K562 (cell line): Measurements from ENCODE around the gene CUX1. TPM values are rescaled to one million over a fixed set of nuclear protein-coding genes. Genes with fewer than 3 reads are reported as not detected.
A peak's percentile ranks its signal among the peaks of the same experiment; 100 is the strongest.

Source experiments
- ARID3A ChIP-seq: IDR thresholded peaks from 2 replicates; pipeline ENCODE4 v1.6.1; 2012; ENCODE audit warnings: low read depth, low read length, improper control_type of control experiment, borderline replicate concordance
- ASH1L ChIP-seq: fragments of 450-650 bp; IDR thresholded peaks from 2 replicates; pipeline ENCODE4 v1.6.1; 2018; ENCODE audit warnings: borderline replicate concordance, mild to moderate bottlenecking, low read depth; ENCODE audit not compliant: partially characterized antibody
- CCNT2 ChIP-seq: IDR thresholded peaks from 2 replicates; pipeline ENCODE4 v1.6.1; 2011; ENCODE audit warnings: borderline replicate concordance, low read depth, mild to moderate bottlenecking, moderate library complexity, mixed read lengths, low read length; ENCODE audit not compliant: insufficient read length; ENCODE audit errors: extremely low read depth
- CREM ChIP-seq: IDR thresholded peaks from 2 replicates; pipeline ENCODE4 v1.6.1; 2014; ENCODE audit warnings: antibody characterized with exemption, low read depth
- EZH2 ChIP-seq: IDR thresholded peaks from 2 replicates; pipeline ENCODE4 v1.6.1; 2012; ENCODE audit warnings: low read depth, mild to moderate bottlenecking, inconsistent platforms, low read length, borderline replicate concordance
- GTF2E2 ChIP-seq: fragments of 200-800 bp; sonication (Bioruptor generic); IDR thresholded peaks from 2 replicates; pipeline ENCODE4 v1.6.1; 2016; ENCODE audit warnings: missing genetic modification characterization, missing compliant biosample characterization
- HDAC2 ChIP-seq: fragments of 450-650 bp; IDR thresholded peaks from 2 replicates; pipeline ENCODE4 v1.6.1; 2016; ENCODE audit warnings: mild to moderate bottlenecking
- HES1 ChIP-seq: fragments of 450-650 bp; IDR thresholded peaks from 2 replicates; pipeline ENCODE4 v1.6.1; 2016; ENCODE audit warnings: low read depth, mild to moderate bottlenecking, moderate library complexity
- IFI16 ChIP-seq: fragments of 250-450 bp; sonication (Bioruptor Pico); IDR thresholded peaks from 2 replicates; pipeline ENCODE4 v2.1.2; 2022; ENCODE audit warnings: mild to moderate bottlenecking, inconsistent platforms
- NFIX ChIP-seq: fragments of 250-450 bp; sonication (Bioruptor Pico); IDR thresholded peaks from 2 replicates; pipeline ENCODE4 v1.4.0; 2020; ENCODE audit warnings: low read depth, mild to moderate bottlenecking, moderate library complexity
- NRF1 ChIP-seq, 2 experiments: fragments of 450-650 bp; IDR thresholded peaks in 1 of 2; conservative IDR thresholded peaks in 1 of 2; 2 replicates each; pipeline ENCODE4 v1.6.1; 2014; ENCODE audit warnings: mild to moderate bottlenecking in 2 of 2
- PKNOX1 ChIP-seq: fragments of 450-650 bp; IDR thresholded peaks from 2 replicates; pipeline ENCODE4 v1.6.1; 2016
- PRMT5 ChIP-seq: sonication (generic); formaldehyde crosslinking; IDR thresholded peaks from 2 replicates; pipeline ENCODE4 v1.5.0; 2020; ENCODE audit warnings: missing genetic modification reagents
- SMARCB1 ChIP-seq: IDR thresholded peaks from 2 replicates; pipeline ENCODE4 v1.6.1; 2011; ENCODE audit warnings: improper control_type of control experiment, low read depth; ENCODE audit not compliant: insufficient read length
- SMARCC2 ChIP-seq: fragments of 450-650 bp; IDR thresholded peaks from 2 replicates; pipeline ENCODE4 v1.6.1; 2017; ENCODE audit warnings: antibody characterized with exemption, moderate library complexity, mild to moderate bottlenecking, low read depth
- TARDBP ChIP-seq: fragments of 450-650 bp; IDR thresholded peaks from 2 replicates; pipeline ENCODE4 v1.6.1; 2016
- TCF7L2 ChIP-seq: fragments of 150-350 bp; IDR thresholded peaks from 2 replicates; pipeline ENCODE4 v1.6.1; 2016; ENCODE audit warnings: low read depth, mild to moderate bottlenecking, low read length, moderate library complexity
- TEAD2 ChIP-seq: fragments of 450-650 bp; IDR thresholded peaks from 2 replicates; pipeline ENCODE4 v1.6.1; 2016; ENCODE audit warnings: missing genetic modification characterization, control low read depth, missing compliant biosample characterization
- THRB ChIP-seq: fragments of 450-650 bp; formaldehyde crosslinking; conservative IDR thresholded peaks from 2 replicates; pipeline ENCODE4 v1.4.0; 2022; ENCODE audit warnings: mild to moderate bottlenecking, missing genetic modification characterization
- TOE1 ChIP-seq, 2 experiments: fragments of 450-650 bp in 1 of 2; sonication (generic) in 1 of 2; formaldehyde crosslinking in 1 of 2; IDR thresholded peaks; 2 replicates each; pipeline versions ENCODE4 v1.7.1 to v1.8.0; 2016 to 2022; ENCODE audit warnings: borderline replicate concordance in 2 of 2, mild to moderate bottlenecking in 2 of 2, antibody characterized with exemption in 1 of 2, inconsistent platforms in 1 of 2, low read depth in 1 of 2, missing genetic modification reagents in 1 of 2, moderate library complexity in 1 of 2
- XRCC4 ChIP-seq: IDR thresholded peaks from one replicate; pipeline ENCODE4 v1.6.1; 2011; ENCODE audit not compliant: insufficient read depth, insufficient read length; ENCODE audit errors: extremely low read depth
- ZKSCAN8 ChIP-seq: fragments of 200-800 bp; sonication (Bioruptor generic); IDR thresholded peaks from 2 replicates; pipeline ENCODE4 v1.6.1; 2016; ENCODE audit warnings: missing genetic modification characterization, missing compliant biosample characterization
- ZNF324 ChIP-seq: fragments of 250-450 bp; sonication (Bioruptor Pico); IDR thresholded peaks from 2 replicates; pipeline ENCODE4 v1.4.0; 2020; ENCODE audit warnings: mild to moderate bottlenecking
- ZNF707 ChIP-seq: fragments of 250-450 bp; sonication (Bioruptor Pico); conservative IDR thresholded peaks from 2 replicates; pipeline ENCODE4 v1.8.0; 2022; ENCODE audit warnings: inconsistent platforms, mild to moderate bottlenecking, moderate library complexity
- polyA plus RNA-seq, 8 experiments: library from polyadenylated mRNA; depleted of rRNA in 4 of 8; stranded (reverse) in 5 of 8; unstranded in 3 of 8; fragments of >200 nt; fragmentation: Nextera tagmentation in 2 of 8; fragmentation: Illumina TruSeq in 1 of 8; extraction: Ambion mirVana in 2 of 8; extraction: Trizol in 1 of 8; gene quantifications; 2 replicates each; pipeline versions ENCODE4 v1.2.1 to v1.2.3, GENCODE V29; 2011 to 2014; ENCODE audit warnings: inconsistent platforms in 1 of 8, missing spikeins in 1 of 8
- total RNA-seq, 7 experiments: library from RNA; depleted of rRNA in 6 of 7; stranded (reverse); fragments of >200 nt in 6 of 7; fragmentation: Illumina TruSeq in 2 of 7; extraction: Trizol in 2 of 7; gene quantifications; 2 replicates each; pipeline versions ENCODE4 v1.2.1 to v1.2.3, GENCODE V29; 2011 to 2021; ENCODE audit warnings: low replicate concordance in 1 of 7

CUX1 gene
- total and polyA plus RNA-seq, 9 of the 15 experiments (the other 6 are each of a cell fraction or from before 2014, with no cell fraction given), result 3.6 to 55.3 (median 25.2) TPM

- TF ChIP-seq ARID3A, result no peak
- peak; percentile 68; the same call in 1 of the 2 replicates for TF ChIP-seq HES1
- 0 out of 4 replicates have a peak, but pooled peaks of 1 of the 2 experiments have one; percentile 9 for TF ChIP-seq NRF1 (conservative IDR thresholded peaks at IDR 0.05 in 1 of 2, IDR thresholded peaks at IDR 0.05 in 1 of 2)
- TF ChIP-seq PRMT5 (CRISPR knock-in tag), result no peak
- no peak for TF ChIP-seq TARDBP
- TF ChIP-seq IFI16 (CRISPR knock-in tag), result no peak
- TF ChIP-seq XRCC4, result no peak
- TF ChIP-seq CCNT2, result peak; percentile 75
- peak; percentile 86 for TF ChIP-seq SMARCC2
- TF ChIP-seq PKNOX1, result no peak
- TF ChIP-seq THRB (CRISPR knock-in tag), result no peak
- TF ChIP-seq ASH1L, result no peak
- no peak for TF ChIP-seq TCF7L2
- TF ChIP-seq SMARCB1, result no peak
- no peak for TF ChIP-seq ZNF324 (CRISPR knock-in tag)
- TF ChIP-seq ZNF707 (CRISPR knock-in tag), result no peak
- no peak for TF ChIP-seq ZKSCAN8 (CRISPR knock-in tag)
- TF ChIP-seq CREM, result peak; percentile 75
- no peak for TF ChIP-seq TEAD2 (tag)
- no peak for TF ChIP-seq NFIX (CRISPR knock-in tag)
- TF ChIP-seq TOE1 (IDR thresholded peaks at IDR 0.05; ENCODE audit: borderline replicate concordance), result peak; percentile 45; the same call in 1 of the 2 replicates
- TF ChIP-seq TOE1 (CRISPR knock-in tag; IDR thresholded peaks at IDR 0.05; ENCODE audit: borderline replicate concordance, low read depth), result no peak
- TF ChIP-seq GTF2E2 (tag), result peak; percentile 68; the same call in 1 of the 2 replicates
- TF ChIP-seq EZH2, result no peak
- TF ChIP-seq HDAC2, result peak; percentile 89; the same call in 1 of the 2 replicates
Measured at GRCh38 chr7:101902680-101903514, 85.5 kb downstream of the CUX1 start (continued).
